ENCODE measurements around the gene SPATS2.
A peak's percentile ranks its signal among the peaks of the same experiment; 100 is the strongest.

Gene SPATS2

DNA sequence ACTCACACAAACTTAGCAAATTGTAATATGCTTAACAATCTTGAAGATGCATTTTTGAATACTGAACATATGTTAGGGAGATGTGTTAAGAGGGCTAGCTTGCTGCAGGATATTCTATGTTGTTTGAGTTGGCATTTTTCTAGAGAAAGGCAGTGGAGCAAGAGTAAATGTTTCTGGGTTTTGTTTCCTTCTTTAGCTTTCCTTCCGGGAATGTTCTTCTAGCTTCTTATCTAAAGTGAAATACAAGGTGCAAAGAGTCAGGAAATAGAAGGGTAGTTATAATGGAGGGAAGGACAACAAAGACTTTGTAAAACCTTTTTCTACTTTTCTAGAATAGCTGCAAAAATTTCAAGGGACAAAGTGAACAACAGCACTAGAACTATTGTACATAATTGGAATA lies 94.0 kb downstream of the SPATS2 start:
- H3K4me3 ChIP-seq (ENCODE audit: low read length), result no peak overlapping the region
- no peak for DNase-seq (ENCODE audit: low read depth)
- TF ChIP-seq, protein P1, sequence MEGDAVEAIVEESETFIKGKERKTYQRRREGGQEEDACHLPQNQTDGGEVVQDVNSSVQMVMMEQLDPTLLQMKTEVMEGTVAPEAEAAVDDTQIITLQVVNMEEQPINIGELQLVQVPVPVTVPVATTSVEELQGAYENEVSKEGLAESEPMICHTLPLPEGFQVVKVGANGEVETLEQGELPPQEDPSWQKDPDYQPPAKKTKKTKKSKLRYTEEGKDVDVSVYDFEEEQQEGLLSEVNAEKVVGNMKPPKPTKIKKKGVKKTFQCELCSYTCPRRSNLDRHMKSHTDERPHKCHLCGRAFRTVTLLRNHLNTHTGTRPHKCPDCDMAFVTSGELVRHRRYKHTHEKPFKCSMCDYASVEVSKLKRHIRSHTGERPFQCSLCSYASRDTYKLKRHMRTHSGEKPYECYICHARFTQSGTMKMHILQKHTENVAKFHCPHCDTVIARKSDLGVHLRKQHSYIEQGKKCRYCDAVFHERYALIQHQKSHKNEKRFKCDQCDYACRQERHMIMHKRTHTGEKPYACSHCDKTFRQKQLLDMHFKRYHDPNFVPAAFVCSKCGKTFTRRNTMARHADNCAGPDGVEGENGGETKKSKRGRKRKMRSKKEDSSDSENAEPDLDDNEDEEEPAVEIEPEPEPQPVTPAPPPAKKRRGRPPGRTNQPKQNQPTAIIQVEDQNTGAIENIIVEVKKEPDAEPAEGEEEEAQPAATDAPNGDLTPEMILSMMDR (IDR thresholded peaks at IDR 0.05; ENCODE audit: insufficient read depth, low read depth, low read length, missing control alignments), result no peak

DNA sequence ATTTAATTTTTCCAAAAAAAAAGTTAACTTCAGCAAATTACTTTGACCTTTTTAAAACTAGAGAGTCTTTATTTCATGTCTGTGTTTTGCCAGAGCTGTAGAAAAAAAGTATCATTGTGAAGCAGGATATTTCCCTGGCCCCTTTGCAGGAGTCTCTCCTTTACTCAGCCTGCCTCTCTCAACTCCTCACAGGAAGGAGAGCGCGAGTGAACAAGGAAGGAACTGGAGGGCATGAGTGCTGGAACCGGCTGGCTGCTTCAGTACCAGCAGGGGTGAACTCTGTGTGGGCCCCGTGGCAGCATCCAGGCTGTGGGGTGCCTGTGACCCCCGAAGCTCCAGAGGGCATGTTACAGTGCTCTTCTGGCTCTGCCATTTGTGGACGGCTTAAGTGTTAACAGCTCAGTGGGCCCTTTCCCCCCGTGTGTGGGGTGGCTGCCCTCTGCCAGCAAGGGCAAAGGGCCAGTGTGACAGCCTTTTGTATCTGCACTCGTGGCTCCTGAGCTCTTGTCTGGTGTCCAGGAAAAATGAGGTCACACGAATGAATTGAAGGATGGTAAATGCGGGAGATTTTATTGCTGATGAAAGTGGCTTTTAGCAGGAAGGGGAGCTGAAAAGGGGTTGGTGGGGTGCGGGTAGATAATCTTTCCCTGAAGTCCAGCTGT lies 95.0 kb downstream of the SPATS2 start:
- no peak overlapping the region for H3K4me3 ChIP-seq (ENCODE audit: low read length)
- no peak for DNase-seq (ENCODE audit: low read depth)
- TF ChIP-seq, protein P1 (IDR thresholded peaks at IDR 0.05; ENCODE audit: insufficient read depth, low read depth, low read length, missing control alignments), result no peak

DNA sequence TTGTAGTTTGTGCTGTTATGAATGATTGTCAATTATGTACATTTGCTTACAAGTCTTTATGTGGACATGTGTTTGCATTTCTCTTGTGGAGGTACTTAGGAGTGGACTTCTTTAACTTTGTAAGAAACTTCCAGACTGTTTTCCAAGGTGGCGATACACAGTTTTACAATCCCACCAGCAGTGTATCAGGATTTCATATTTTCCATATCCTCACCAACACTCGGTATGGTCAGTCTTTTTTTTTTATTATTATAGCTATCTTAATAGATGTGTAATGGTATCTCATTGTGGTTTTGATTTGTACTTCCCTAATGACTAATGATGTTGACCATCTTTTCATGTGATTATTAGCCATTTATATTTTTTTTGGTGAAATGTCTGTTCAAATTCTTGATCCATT lies 97.9 kb downstream of the SPATS2 start:
- no peak overlapping the region for H3K4me3 ChIP-seq (ENCODE audit: low read length)
- TF ChIP-seq, protein P1 (IDR thresholded peaks at IDR 0.05; ENCODE audit: insufficient read depth, low read depth, low read length, missing control alignments), result no peak
- DNase-seq (ENCODE audit: low read depth), result no peak

DNA sequence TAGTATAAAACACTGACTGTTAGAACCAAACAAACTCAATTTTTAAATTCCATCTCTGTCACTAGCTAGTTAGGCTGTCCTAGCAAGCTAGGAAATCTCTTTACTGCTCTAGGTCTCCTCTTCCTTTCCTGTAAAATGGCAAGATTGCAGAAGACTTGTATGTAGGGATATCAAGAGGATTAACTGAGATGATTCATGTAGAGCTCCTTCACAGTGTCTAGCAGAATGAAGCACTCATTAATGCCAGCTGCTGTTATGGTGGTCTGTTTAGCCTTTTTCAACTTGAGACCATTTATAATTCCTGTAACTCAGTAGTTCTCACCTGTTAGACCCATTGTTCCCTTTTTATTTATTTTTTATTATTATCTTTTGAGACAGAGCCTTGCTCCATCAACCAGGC lies 103.7 kb downstream of the SPATS2 start:
- DNase-seq (ENCODE audit: low read depth), result peak; percentile 27
- TF ChIP-seq, protein P1 (IDR thresholded peaks at IDR 0.05; ENCODE audit: insufficient read depth, low read depth, low read length, missing control alignments), result no peak
- H3K4me3 ChIP-seq (ENCODE audit: low read length), result no peak overlapping the region

DNA sequence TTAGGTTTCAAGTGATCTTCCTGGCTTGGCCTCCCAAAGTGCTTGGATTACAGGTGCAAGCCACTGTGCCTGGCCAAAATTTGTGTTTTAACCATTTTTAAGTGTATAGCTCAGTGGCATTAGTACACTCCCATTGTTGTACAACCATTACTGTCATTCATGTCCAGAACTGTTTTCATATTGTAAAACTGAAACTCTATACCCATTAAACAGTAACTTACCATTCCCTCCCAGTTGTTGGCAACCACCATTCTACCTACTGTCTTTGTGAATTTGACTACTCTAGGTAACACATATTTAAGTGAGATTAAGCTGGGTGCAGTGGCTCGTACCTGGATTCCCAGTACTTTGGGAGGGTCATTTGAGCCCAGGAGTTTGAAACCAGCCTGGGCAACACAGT lies 104.3 kb downstream of the SPATS2 start:
- no peak for DNase-seq (ENCODE audit: low read depth)
- TF ChIP-seq, protein P1 (IDR thresholded peaks at IDR 0.05; ENCODE audit: insufficient read depth, low read depth, low read length, missing control alignments), result no peak
- no peak overlapping the region for H3K4me3 ChIP-seq (ENCODE audit: low read length)

DNA sequence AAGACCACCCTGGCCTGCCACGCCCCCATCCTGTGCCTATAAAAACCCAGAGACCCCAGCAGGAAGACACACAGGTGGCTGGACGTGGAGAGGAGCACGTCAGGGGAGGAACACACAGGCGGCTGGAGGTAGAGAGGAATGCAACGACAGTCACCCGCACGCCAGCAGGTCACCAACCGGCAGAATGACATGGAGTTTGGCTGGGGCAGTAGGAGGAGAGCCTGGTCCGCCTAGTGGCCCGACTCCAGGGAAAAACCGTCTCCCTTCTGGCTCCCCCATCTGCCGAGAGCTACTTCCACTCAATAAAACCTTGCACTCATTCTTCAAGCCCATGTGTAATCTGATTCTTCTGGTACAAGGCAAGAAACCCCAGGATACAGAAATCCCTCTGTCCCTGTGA lies 108.8 kb downstream of the SPATS2 start:
- no peak overlapping the region for H3K4me3 ChIP-seq (ENCODE audit: low read length)
- TF ChIP-seq, protein P1 (IDR thresholded peaks at IDR 0.05; ENCODE audit: insufficient read depth, low read depth, low read length, missing control alignments), result no peak
- DNase-seq (ENCODE audit: low read depth), result no peak
